Measurements from ENCODE around the gene FAS.

Gene FAS

GRCh38 chr10:89051593-89051992 is 61.0 kb downstream of the FAS start:
- ChIA-PET POLR2A (no interaction called here), CTCF (interaction anchor here (1.0 kb wide), 1 partner anchor 22 kb away, joined by 3 read pairs; no protein-coding TSS in a partner anchor)
- TF ChIP-seq ZNF704 (tag by site-specific recombination; IDR thresholded peaks at IDR 0.05) = no peak
- TF ChIP-seq SP7 (tag by site-specific recombination; IDR thresholded peaks at IDR 0.05) = no peak
- no peak for TF ChIP-seq ZNF10 (tag by site-specific recombination; IDR thresholded peaks at IDR 0.05)
- no peak for TF ChIP-seq HOXD13 (CRISPR knock-in tag; IDR thresholded peaks at IDR 0.05; ENCODE audit: borderline replicate concordance)
- TF ChIP-seq ZNF274 (IDR thresholded peaks at IDR 0.05; ENCODE audit: low read length) = no peak
- no peak for TF ChIP-seq ZNF274 (tag by site-specific recombination; IDR thresholded peaks at IDR 0.05; ENCODE audit: borderline replicate concordance)
- TF ChIP-seq ZNF792 (tag by site-specific recombination; IDR thresholded peaks at IDR 0.05) = no peak
- no peak for TF ChIP-seq ZNF292 (tag by site-specific recombination; IDR thresholded peaks at IDR 0.05; ENCODE audit: borderline replicate concordance, low read depth)
- TF ChIP-seq ZSCAN18 (tag by site-specific recombination; IDR thresholded peaks at IDR 0.05) = no peak
- TF ChIP-seq ZNF155 (tag by site-specific recombination; IDR thresholded peaks at IDR 0.05) = no peak
- TF ChIP-seq ZNF48 (tag by site-specific recombination; IDR thresholded peaks at IDR 0.05) = no peak
- TF ChIP-seq ZNF670 (tag by site-specific recombination; IDR thresholded peaks at IDR 0.05; ENCODE audit: low read depth) = no peak
- no peak for TF ChIP-seq ZBTB26 (tag by site-specific recombination; optimal IDR thresholded peaks at IDR 0.05)
- no peak for TF ChIP-seq ZNF837 (tag by site-specific recombination; IDR thresholded peaks at IDR 0.05)
- no peak for TF ChIP-seq ZBTB44 (tag by site-specific recombination; IDR thresholded peaks at IDR 0.05)
- no peak for TF ChIP-seq GLI4 (tag by site-specific recombination; IDR thresholded peaks at IDR 0.05)
- TF ChIP-seq ZBTB1 (tag by site-specific recombination; IDR thresholded peaks at IDR 0.05) = no peak
- no peak for TF ChIP-seq ZNF654 (tag by site-specific recombination; IDR thresholded peaks at IDR 0.05; ENCODE audit: low read depth)
- Histone ChIP-seq H3K36me3 (ENCODE audit: control insufficient read depth in 2 of 2, insufficient read depth in 1 of 2, low read length in 2 of 2) (no peaks in the 10 kb centered on the region), H3K4me1 (ENCODE audit: control insufficient read depth, insufficient read depth, low read length) (no peaks in the 10 kb centered on the region), H3K9me3 (ENCODE audit: control insufficient read depth, insufficient read depth, low read depth, low read length) (no peaks in the 10 kb centered on the region), H3K4me3 (ENCODE audit: low read depth, low read length) (no peak overlapping the region), H3K27ac (ENCODE audit: extremely low read depth, low read depth, low read length) (no peak overlapping the region)

- Histone ChIP-seq H3K4me1 (ENCODE audit: control insufficient read depth, insufficient read depth, low read length) (no peaks in the 10 kb centered on the region), H3K9me3 (ENCODE audit: control insufficient read depth, insufficient read depth, low read depth, low read length) (no peaks in the 10 kb centered on the region), H3K27ac (ENCODE audit: extremely low read depth, low read depth, low read length) (no peak overlapping the region), H3K4me3 (ENCODE audit: low read depth, low read length) (no peak overlapping the region), H3K36me3 (ENCODE audit: control insufficient read depth in 2 of 2, insufficient read depth in 1 of 2, low read length in 2 of 2) (no peaks in the 10 kb centered on the region)
- ChIA-PET CTCF (no interaction called here), POLR2A (no interaction called here)
- TF ChIP-seq ZNF121 (tag by site-specific recombination; IDR thresholded peaks at IDR 0.05) (no peak), ZNF776 (tag by site-specific recombination; IDR thresholded peaks at IDR 0.05; ENCODE audit: borderline replicate concordance) (no peak), ZBTB21 (tag by site-specific recombination; IDR thresholded peaks at IDR 0.05) (no peak), ZNF174 (tag by site-specific recombination; IDR thresholded peaks at IDR 0.05) (no peak), FEZF1 (tag by site-specific recombination; IDR thresholded peaks at IDR 0.05) (no peak), ZBTB49 (tag by site-specific recombination; IDR thresholded peaks at IDR 0.05; ENCODE audit: low read depth) (no peak), ZNF513 (tag by site-specific recombination; IDR thresholded peaks at IDR 0.05) (no peak), SCRT1 (tag by site-specific recombination; IDR thresholded peaks at IDR 0.05; ENCODE audit: borderline replicate concordance) (no peak)
Observed at GRCh38 chr10:89053555-89053954, 63.0 kb downstream of the FAS start.
